GM12864 (cell line): ENCODE results near the gene C5AR2.
A peak's percentile ranks its signal among the peaks of the same experiment; 100 is the strongest.
"Not testable (repeated sequence)": the region's sequence is repeated elsewhere in the genome, so short reads cannot be mapped to it uniquely, and the experiment has no call there.

ENCODE experiments used
- DNase-seq: peaks from one replicate; pipeline ENCODE4 v3.0.0-alpha.2; 2011; ENCODE audit warnings: low read depth
- H3K4me3 ChIP-seq: 2 replicates; pipeline ENCODE4 v1.5.1; 2011; ENCODE audit warnings: mild to moderate bottlenecking, low read depth, low read length, control low read depth
- CTCF ChIP-seq: IDR thresholded peaks from 2 replicates; pipeline ENCODE4 v1.5.1; 2011; ENCODE audit warnings: low read depth, mild to moderate bottlenecking, moderate library complexity, low read length, control low read depth, inconsistent platforms; ENCODE audit errors: missing control alignments

Gene C5AR2

GRCh38 chr19:47340477-47341208 lies 8.7 kb downstream of the C5AR2 start:
- H3K4me3 ChIP-seq = no peak overlapping the region
- TF ChIP-seq CTCF = no peak
- DNase-seq = no peak

GRCh38 chr19:47341734-47342133 lies 9.8 kb downstream of the C5AR2 start:
- TF ChIP-seq CTCF = no peak
- DNase-seq = no peak
- no peak overlapping the region for H3K4me3 ChIP-seq

- no peak for DNase-seq
- H3K4me3 ChIP-seq = no peak overlapping the region
- TF ChIP-seq CTCF = no peak
Observed at GRCh38 chr19:47343194-47343802, 11.3 kb downstream of the C5AR2 start.

GRCh38 chr19:47344425-47344824 lies 12.4 kb downstream of the C5AR2 start:
- DNase-seq = no peak
- no peak overlapping the region for H3K4me3 ChIP-seq
- TF ChIP-seq CTCF = no peak

- H3K4me3 ChIP-seq, DNase-seq: not testable (repeated sequence)
Observed at GRCh38 chr19:47346024-47346423, 14.0 kb downstream of the C5AR2 start.

GRCh38 chr19:47348819-47349795 lies 17.1 kb downstream of the C5AR2 start, which contains the start of gene DHX34:
Gene DHX34 (plus strand): TSS chr19:47349315. CDS start chr19:47353031, 3,716 bp downstream.
- DNase-seq = peak; percentile 96
- H3K4me3 ChIP-seq = peak within 1 kb of the TSS; percentile 70
- peak; percentile 93 for TF ChIP-seq CTCF

GRCh38 chr19:47350630-47351029 lies 18.7 kb downstream of the C5AR2 start:
- DNase-seq = no peak
- no peak overlapping the region for H3K4me3 ChIP-seq
- no peak for TF ChIP-seq CTCF
